Thyroid gland (tissue), 4 donors: ENCODE measurements around the gene RIMS3.

Experiments used
- CTCF ChIP-seq, 6 experiments: fragments of 200-600 bp in 3 of 6; fragments of 450-650 bp in 3 of 6; sonication (generic) in 3 of 6; IDR thresholded peaks; one replicate each; pipeline ENCODE4 v1.5.1; 2016 to 2019; ENCODE audit warnings: antibody characterized with exemption in 6 of 6, mild to moderate bottlenecking in 2 of 6, inconsistent platforms in 1 of 6, moderate library complexity in 1 of 6
- POLR2A ChIP-seq, 2 donors: fragments of 450-650 bp; IDR thresholded peaks; one replicate each; pipeline ENCODE4 v1.6.1; 2017; ENCODE audit warnings: antibody characterized with exemption in 2 of 2, mild to moderate bottlenecking in 2 of 2, moderate library complexity in 1 of 2

- TF ChIP-seq POLR2A (IDR thresholded peaks at IDR 0.05) (no peak), CTCF (IDR thresholded peaks at IDR 0.05) (no peak)
Measured at GRCh38 chr1:40628903-40629292, 36.6 kb downstream of the RIMS3 start.
